Measurements from ENCODE around the gene RTTN. TPM values are rescaled to one million over a fixed set of nuclear protein-coding genes. Genes with fewer than 3 reads are reported as not detected.
"Not testable (repeated sequence)": the region's sequence is repeated elsewhere in the genome, so short reads cannot be mapped to it uniquely, and the experiment has no call there.

Gene RTTN
- total RNA-seq (10 to 100 TPM; 21.4 to 25.5 TPM), total RNA-seq (16.6 to 93.1 (median 50.7) reads per million in 172 experiments)
- polyA plus RNA-seq (2013, experiment 1 of 2): 13.3 TPM
- 14.6 TPM for polyA plus RNA-seq (2013, experiment 2 of 2)

GRCh38 chr18:70205421-70206397, at the start of gene RTTN:
RTTN (minus strand) TSS chr18:70205687; CDS start chr18:70205658, 29 bp downstream.
- Mint-ChIP-seq H3K9me3 (no peaks in the 10 kb centered on the region), H3K4me3 (peak within 1 kb of the TSS; percentile 98), H3K4me1 (ENCODE audit: low read depth) (peaks cover 37% of the 10 kb centered on the region), H3K36me3 (ENCODE audit: low read depth) (peaks cover 41% of the 10 kb centered on the region), H3K27ac (peak within 1 kb of the TSS; percentile 96), H3K27me3 (no peaks in the 10 kb centered on the region)
- H3K9me3 ChIP-seq (ENCODE audit: control insufficient read depth in 1 of 2, insufficient read depth in 1 of 2, low read length in 2 of 2): no peaks in the 10 kb centered on the region
- H3K36me3 ChIP-seq (ENCODE audit: insufficient read depth, low read length): peaks cover 5% of the 10 kb centered on the region
- H3K4me1 ChIP-seq (ENCODE audit: insufficient read depth, low read length): peaks cover 9% of the 10 kb centered on the region
- peak; percentile 87 to 95 (median 91) for DNase-seq
- CTCF ChIA-PET: interaction anchor here (0.7 to 1.3 kb wide), 2 partner anchors 10 to 19 kb away, joined by 3 read pairs; no protein-coding TSS in a partner anchor
- peak; percentile 92 for ATAC-seq (ENCODE audit: poor library complexity)
- H3K27ac ChIP-seq (ENCODE audit: low read depth in 1 of 2, low read length in 2 of 2): peak within 1 kb of the TSS; percentile 87 to 93
- TF ChIP-seq CTCF (IDR thresholded peaks at IDR 0.05): no peak
- intact Hi-C loops (cut with DNase I, micrococcal nuclease): loop anchor here (1.0 kb wide), 2 partner anchors 1490 to 1491 kb away; partner anchors contain the start of gene TMX3 (in 1 of the 2)
- H3K27me3 ChIP-seq (ENCODE audit: control insufficient read depth in 1 of 2, insufficient read depth in 2 of 2, low read length in 2 of 2): no peaks in the 10 kb centered on the region
- POLR2A ChIA-PET: interaction anchor here (0.6 to 1.8 kb wide), 7 partner anchors 18 to 1484 kb away, joined by 3 to 4 read pairs (median 4); partner anchors contain the start of gene SOCS6
- H3K4me3 ChIP-seq (ENCODE audit: low read length): peak within 1 kb of the TSS; percentile 85

GRCh38 chr18:70250781-70251180, 45.3 kb upstream of the RTTN start:
- Mint-ChIP-seq H3K27me3 (peaks cover 4% of the 10 kb centered on the region), H3K9me3 (no peaks in the 10 kb centered on the region), H3K4me1 (ENCODE audit: low read depth) (no peaks in the 10 kb centered on the region), H3K4me3 (no peak overlapping the region), H3K36me3 (ENCODE audit: low read depth) (no peaks in the 10 kb centered on the region), H3K27ac (no peak overlapping the region)
- H3K27me3 ChIP-seq (ENCODE audit: control insufficient read depth in 1 of 2, insufficient read depth in 2 of 2, low read length in 2 of 2): no peaks in the 10 kb centered on the region
- ChIA-PET POLR2A (no interaction called here), CTCF (no interaction called here)
- H3K4me1 ChIP-seq (ENCODE audit: insufficient read depth, low read length): no peaks in the 10 kb centered on the region
- TF ChIP-seq CTCF (IDR thresholded peaks at IDR 0.05): no peak
- no peaks in the 10 kb centered on the region for H3K36me3 ChIP-seq (ENCODE audit: insufficient read depth, low read length)
- intact Hi-C loops (cut with DNase I, micrococcal nuclease): no loop called here
- no peak for ATAC-seq (ENCODE audit: poor library complexity)
- H3K4me3 ChIP-seq (ENCODE audit: low read length): no peak overlapping the region
- peaks cover 0 to 7% of the 10 kb centered on the region in 2 experiments for H3K9me3 ChIP-seq (ENCODE audit: control insufficient read depth in 1 of 2, insufficient read depth in 1 of 2, low read length in 2 of 2)
- no peak for DNase-seq
- H3K27ac ChIP-seq (ENCODE audit: low read depth in 1 of 2, low read length in 2 of 2): no peak overlapping the region

- H3K27ac Mint-ChIP-seq; H3K36me3 ChIP-seq (ENCODE audit: insufficient read depth, low read length); POLR2A ChIA-PET; H3K4me3 ChIP-seq (ENCODE audit: low read length); H3K4me3 Mint-ChIP-seq; ATAC-seq (ENCODE audit: poor library complexity); H3K4me1 Mint-ChIP-seq (ENCODE audit: low read depth); H3K27me3 ChIP-seq (ENCODE audit: control insufficient read depth in 1 of 2, insufficient read depth in 2 of 2, low read length in 2 of 2); H3K9me3 Mint-ChIP-seq; H3K4me1 ChIP-seq (ENCODE audit: insufficient read depth, low read length); H3K27me3 Mint-ChIP-seq; CTCF ChIA-PET; H3K9me3 ChIP-seq (ENCODE audit: control insufficient read depth in 1 of 2, insufficient read depth in 1 of 2, low read length in 2 of 2); H3K27ac ChIP-seq (ENCODE audit: low read depth in 1 of 2, low read length in 2 of 2); DNase-seq; H3K36me3 Mint-ChIP-seq (ENCODE audit: low read depth); intact Hi-C loops (cut with DNase I, micrococcal nuclease): not testable (repeated sequence)
These were observed 44.4 kb upstream of the RTTN start for GRCh38 chr18:70249861-70250260.
